HG03457 (cell line): ENCODE measurements around the gene TMEM238.
A peak's percentile ranks its signal among the peaks of the same experiment; 100 is the strongest.
"Not testable (repeated sequence)": the region's sequence is repeated elsewhere in the genome, so short reads cannot be mapped to it uniquely, and the experiment has no call there.

ENCODE experiments used
- ATAC-seq: cut with Tn5 transposase; IDR thresholded peaks from one replicate; pipeline ENCODE4 v1.9.1; 2021; ENCODE audit warnings: moderate number of reproducible peaks; ENCODE audit not compliant: unreplicated experiment

TMEM238 gene

DNA sequence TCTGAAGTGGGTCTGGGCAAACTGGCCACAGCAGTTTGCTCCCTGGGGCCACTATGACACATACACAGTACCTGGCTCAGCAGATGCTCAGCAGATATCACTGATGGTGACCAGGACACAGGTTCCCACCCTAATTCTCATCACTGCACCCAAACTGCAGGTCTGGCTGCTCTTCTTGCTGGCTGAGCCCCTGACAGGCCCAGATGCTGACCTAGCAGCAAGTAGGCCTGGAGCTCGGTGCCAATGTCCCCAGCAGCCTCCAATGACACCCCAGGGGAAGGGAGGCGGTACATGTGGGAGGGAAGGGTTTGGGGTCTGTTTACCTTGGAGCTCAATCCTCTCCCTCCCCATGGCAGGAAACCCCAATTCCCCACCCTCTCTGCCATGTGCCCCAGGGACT, 18.4 kb upstream of the TMEM238 start:
- no peak for ATAC-seq

DNA sequence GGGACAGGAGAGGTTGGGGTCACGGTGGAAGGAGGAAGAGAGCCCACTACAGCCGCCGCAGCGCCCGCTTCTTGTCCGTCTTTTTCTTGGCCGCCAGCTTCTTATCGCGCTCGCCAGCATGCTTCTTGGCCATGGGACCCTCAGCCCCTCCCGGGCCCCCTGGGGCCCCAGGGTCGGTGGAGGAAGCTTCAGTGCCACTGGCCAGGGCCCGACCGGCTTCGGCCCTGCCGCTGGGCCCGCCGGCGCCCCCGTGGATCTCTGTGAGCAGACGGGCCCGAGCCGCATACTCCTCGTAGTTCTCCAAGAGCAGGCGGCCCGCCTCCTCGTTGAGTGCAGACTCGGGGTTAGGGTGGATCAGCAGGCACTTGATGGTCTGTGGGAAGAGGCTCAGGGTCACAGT, 17.3 kb upstream of the TMEM238 start:
- ATAC-seq, result not testable (repeated sequence)

DNA sequence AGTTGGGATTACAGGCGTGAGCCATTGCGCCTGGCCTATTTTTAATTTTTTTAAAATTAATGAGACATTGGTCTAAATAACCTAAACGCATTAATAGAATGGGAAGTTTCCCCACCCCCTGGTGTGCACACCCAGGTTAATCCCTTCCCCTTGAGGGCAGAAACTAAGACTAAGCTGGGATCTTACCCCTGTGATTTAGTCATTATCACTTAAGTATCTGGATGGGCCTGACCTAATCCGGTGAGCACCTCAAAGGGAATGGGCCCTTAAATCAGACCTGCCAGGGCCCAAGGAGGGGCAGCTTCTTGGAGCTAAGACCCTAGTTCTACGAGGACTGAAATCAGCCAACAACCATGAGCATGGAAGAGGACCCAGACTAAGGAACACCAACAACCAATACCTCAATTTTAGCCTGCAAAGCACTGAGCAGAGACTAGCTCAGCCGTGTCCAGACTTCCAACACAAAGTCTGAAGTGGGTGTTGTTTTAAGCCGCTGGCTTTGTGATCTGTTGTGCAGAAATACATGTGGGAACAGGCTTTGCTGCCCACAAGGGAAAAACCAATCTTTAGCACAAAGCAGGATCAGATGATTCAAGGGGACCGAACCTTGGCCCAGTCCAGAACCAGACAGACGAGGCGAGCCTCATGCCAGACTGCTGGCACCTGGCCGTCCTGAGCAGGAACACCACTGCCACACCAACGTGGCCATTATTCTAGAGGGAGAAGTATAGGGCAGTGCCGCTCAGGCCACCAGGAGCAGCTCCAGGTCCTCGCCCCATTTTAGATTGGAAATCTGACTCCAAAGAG, 16.4 kb upstream of the TMEM238 start:
- ATAC-seq, result no peak

DNA sequence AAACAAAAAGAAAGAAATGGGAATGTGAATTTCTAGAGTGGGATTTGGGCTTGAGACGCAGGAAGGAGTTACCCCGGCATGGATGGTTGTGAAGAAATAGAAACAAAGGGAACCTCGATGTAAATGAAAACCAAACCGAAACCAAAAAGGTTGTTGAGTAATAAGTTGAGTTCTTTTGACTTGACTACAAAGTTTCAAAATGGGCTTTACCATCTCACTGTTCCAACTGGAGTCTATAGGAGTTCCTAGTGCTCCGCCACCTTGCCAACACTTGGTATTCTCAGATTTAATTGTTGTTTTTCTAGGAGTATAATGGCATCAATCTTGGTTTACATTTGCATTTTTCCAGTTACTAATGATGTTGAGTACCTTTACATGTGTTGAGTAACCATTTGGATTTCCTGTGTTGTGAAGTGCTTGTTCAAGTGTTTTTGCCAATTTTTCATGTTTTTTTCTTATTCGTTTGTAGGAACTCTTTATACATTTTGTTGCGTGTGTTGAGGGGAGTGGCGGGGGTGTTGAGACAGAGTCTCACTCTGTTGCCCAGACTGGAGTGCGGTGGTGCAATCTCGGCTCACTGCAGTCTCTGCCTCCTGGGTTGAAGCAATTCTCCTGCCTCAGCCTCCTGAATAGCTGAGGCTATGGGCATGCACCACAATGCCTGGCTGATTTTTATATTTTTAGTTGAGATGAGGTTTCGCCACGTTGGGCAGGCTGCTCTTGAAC, 14.3 kb upstream of the TMEM238 start:
- ATAC-seq, result no peak

DNA sequence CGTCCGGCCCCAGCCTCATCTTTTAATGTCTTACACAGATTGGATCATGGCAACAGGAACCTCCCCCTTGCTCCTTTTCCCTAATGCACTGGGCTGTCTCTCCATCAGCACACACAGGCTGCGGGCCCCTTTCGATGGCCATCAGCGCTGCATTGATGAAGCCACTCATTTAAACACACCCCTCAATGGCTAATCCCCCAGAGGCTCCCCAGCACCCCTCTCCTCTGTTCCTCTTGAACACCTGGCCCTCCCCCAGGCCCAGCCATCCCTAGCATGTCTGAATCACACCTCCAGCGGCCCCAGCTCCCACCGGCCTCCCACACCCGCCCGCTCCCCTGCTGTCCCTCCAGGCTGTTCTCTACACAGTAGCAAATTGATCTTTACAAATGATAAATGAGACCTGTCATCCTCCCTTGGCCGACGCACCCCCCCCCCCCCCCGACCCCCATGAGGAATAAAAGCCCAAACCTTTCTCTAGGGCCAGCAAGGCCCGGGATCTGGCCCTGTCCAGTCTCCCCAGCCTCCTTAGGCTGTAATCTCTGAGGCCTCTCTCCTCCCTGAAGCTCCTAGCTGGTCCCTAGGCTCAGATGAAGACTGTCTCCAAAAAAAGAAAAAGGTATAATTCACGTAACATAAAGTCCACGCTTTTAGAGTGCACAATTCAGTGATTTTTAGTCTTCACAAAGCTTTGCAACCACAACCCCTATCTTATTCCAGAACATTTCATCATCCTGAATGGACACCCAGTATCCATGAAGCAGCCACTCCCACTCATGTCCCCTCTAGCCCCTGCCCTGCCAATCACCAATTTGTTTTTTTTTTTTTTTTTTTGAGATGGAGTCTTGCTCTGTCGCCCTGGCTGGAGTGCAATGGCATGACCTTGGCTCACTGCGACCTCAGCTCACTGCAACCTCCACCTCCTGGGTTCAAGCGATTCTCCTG, 9.0 kb upstream of the TMEM238 start:
- ATAC-seq, result no peak

DNA sequence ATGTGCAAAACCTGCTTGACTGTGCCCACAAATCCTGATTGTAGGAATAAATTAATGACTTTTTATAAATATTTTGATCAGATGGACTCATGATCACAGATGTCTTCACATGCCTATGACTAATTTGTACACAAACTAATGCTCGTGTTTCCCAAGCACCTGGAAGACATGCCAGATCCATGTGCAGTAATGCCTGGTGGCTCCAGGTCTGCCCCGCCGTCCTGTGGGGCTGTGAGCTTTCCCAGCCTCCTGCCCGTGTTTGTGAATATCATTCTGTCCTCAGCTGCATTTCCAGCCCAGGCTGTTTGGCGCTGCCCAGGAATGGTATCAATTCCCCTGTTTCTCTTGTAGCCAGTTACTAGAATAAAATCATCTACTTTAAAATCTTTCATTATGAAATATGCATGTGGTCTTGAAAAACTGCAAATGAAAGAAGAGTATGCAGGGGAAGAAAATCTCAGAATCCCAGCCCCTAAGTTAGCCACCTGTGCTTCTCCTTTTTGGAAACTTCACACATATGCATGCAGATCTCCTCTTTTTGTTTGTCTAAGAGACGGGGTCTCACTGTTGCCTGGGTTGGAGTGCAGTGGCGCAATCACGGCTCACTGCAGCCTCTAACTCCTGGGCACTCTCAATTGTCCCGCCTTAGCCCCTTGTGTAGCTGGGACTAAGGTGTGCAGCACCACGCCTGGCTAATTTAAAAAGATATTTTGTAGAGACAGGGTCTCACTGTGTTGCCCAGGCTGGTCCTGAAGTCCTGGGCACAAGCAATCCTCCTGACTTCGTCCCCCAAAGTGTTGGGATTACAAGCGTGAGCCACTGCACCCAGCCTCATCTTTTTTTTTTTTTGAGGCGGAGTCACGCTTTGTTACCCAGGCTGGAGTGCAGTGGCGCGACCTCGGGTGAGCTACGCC, 7.9 kb upstream of the TMEM238 start:
- ATAC-seq, result no peak

DNA sequence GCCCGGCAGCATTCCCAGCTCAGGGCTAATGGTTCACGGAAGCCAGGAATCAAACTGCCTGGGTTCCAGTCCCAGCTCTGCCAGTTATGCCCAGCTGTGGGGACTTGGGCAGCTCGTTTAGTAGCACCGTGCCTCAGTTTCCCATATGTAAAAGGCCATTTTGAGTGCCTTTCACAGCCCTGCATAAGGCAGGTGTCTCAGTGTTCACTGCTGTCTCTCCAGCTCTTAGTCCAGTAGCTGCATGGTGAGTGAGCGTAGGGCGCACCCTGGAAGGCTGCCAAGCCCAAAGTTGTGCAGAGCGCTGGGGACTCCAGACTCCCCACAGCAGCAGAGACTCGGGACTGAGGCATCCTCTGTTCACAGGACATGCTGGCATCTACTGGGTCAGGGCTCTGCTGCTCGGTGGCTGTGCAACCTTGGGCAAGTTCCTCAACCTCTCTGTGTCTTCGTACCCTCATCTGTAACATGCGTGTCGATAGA, 7.1 kb upstream of the TMEM238 start:
- ATAC-seq, result no peak

DNA sequence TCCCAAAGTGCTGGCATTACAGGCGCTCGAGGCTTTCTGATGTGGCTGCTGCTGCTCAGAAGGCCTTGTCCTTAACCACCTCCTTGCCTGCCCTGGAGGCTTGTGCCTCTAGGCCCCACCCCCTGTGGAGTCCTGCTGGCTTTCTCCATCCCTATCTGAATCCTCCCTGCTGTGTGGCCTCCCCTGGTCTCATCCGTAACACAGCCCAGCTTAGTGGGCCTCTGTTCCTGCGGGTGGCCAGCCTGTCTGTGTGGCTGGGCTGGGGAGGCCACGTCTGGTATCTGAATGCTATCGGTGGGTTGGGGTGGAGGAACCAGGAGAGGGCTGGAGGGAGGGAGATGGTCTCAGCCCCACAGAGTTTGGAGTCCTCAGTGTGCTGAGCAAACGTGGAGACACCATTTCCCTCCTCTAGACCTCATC, 6.4 kb upstream of the TMEM238 start:
- no peak for ATAC-seq

DNA sequence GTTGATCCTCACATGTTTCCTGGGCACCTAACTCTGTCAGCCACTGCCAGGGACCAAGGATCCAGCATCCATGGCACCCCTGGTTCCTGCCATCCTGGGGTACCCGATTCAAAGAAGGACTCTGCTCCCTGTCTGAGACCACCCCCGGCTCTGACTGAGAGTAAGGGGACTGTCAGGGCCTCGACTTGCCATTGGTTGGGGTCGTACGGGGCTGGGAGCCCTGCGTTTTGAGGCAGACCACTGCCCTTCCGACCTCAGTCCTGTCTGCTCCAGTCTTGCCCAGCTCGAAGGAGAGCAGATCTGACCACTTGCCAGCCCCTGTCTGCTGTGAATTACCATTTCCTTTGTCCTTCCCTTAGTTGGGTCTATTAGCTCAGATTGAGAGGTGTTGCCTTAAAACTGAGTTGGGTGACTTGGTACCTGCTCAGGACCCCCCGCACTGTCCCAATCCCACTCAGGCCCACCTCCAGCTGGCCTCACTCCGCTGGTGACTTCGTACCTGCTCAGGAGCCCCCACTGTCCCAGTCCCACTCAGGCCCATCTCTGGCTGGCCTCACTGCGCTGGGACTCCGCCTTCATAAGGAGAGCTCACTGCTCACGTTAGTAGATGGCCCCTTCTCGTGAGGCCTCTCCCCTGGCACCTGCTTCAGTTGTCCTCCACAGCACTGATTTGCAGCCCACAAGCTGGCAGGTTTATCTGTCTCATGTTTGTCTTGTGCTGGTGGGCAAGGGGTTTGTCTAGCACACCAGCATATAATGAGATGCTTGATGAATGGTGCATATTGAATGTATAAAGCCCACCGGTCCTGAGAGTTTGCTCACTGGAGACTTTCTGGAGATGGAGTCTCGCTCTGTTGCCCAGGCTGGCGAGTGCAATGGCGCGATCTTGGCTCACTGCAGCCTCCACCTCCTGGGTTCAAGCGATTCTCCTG, 5.6 kb upstream of the TMEM238 start:
- ATAC-seq, result no peak

DNA sequence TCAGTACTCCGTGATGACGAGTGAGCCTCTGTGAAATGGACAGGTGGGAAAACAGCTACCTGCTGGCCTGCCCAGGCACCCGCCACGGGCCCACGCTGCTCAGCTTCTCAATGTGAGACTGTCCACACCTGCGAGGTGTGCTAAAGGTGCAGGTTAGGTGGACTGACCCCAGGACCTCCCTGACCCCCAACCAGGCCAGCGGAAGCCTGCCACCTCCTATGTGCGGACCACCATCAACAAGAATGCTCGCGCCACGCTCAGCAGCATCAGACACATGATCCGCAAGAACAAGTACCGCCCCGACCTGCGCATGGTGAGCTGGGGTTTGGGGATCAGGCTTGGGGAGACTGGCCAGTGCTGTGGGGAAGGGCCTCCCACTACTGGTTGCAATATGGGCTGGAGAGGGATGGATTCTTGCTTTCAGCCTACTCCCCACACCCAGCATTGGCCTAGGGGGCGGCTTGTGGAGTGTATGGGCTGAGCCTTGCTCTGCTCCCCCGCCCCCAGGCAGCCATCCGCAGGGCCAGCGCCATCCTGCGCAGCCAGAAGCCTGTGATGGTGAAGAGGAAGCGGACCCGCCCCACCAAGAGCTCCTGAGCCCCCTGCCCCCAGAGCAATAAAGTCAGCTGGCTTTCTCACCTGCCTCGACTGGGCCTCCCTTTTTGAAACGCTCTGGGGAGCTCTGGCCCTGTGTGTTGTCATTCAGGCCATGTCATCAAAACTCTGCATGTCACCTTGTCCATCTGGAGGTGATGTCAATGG, 3.8 kb upstream of the TMEM238 start:
- ATAC-seq, result no peak

DNA sequence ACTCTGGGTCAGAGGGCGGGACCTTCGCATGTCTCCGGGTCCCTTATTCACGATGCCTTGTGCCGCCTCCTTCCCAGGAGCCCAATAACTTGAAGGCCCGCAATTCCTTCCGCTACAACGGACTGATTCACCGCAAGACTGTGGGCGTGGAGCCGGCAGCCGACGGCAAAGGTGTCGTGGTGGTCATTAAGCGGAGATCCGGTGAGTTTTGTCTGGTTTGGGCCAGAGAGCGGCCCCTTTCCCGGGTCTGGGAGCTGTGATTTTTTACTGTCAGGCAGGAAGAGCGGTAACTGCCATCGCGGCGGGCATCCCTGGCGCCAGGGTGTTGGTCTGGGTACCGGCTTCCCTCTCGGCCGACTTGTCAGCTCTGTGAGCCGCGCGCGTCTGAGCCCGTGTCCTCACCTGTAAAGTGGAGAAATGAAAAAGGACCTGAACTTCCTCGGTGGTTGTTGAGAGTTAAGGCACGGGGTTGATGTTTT, 2.4 kb upstream of the TMEM238 start:
- no peak for ATAC-seq

DNA sequence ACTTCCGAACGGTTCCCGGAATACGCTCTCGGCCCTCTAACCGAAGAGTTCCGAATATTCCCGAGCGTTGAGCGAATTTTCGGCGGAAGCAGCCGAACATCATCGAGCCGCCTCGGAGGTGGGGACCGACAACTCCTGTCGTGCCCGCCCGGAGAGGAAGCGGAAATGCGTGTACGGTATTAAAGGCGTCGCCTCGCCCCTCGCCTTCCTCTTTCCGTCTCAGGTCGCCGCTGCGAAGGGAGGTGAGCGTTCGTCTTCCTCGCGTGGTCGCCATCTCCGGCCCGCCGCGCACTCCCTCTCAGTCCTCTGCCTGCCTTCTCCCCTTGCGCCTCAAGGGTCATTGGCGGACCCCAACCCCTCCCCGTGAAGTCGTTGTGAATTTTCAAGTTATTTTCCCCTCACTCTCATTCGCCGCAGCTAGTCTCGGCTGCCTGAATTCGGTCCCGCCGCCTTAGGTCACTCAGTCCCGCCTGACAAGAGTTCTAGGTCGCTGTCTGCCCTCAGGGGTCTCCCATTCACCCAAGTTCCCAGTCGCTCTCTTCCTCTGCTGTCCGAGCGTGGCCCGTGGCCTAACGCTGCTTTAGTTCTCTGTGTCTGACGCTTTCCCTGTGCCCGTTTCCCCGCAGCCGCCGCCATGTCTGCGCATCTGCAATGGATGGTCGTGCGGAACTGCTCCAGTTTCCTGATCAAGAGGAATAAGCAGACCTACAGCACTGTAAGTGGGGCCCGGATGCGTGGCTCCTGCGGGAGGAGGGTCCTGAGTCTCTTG, 1.8 kb upstream of the TMEM238 start, which contains the start of gene RPL28:
Gene RPL28 (plus strand): TSS at position 209 of the 769 bp plus-strand sequence. CDS start 426 bp downstream, at position 635.
- peak; percentile 53 for ATAC-seq

DNA sequence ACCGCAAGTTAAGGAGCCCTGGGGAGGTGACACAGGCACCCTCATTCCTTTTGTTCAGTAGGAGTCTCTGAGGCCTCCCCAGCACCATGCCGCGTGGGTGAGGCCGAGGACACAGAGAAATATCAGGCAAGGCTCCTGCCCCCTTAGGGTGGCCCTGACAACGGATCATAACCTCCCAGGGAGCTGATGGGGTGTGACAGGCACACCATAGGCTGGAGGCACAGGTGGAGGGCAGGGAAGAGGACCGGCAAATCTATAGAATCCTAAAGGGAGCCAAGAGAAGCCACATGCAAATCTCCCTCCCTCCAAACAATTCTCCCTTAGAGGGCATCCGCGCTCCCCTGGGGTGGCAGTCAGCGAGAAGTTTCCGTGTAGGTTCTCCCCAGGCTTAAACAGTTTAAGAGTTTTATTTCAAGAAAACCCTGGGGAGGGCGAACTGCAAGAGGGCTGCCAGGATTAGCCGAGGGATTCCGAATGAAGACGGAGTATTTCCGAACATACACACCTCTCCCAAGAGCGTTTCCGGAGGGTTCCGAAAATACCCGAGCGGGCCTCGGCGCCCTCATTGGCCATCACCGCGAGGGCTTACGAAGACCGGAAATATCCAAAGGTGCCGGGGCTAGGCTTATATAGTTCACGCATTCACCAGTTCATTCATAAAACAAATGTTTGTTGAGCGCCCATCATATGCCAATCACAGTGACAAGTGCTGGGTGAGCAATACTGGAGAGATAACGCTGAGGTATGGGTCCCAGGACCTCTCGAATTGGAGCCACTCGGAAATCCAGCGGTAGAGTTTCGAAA, 1.0 kb upstream of the TMEM238 start:
- ATAC-seq, result peak; percentile 36

DNA sequence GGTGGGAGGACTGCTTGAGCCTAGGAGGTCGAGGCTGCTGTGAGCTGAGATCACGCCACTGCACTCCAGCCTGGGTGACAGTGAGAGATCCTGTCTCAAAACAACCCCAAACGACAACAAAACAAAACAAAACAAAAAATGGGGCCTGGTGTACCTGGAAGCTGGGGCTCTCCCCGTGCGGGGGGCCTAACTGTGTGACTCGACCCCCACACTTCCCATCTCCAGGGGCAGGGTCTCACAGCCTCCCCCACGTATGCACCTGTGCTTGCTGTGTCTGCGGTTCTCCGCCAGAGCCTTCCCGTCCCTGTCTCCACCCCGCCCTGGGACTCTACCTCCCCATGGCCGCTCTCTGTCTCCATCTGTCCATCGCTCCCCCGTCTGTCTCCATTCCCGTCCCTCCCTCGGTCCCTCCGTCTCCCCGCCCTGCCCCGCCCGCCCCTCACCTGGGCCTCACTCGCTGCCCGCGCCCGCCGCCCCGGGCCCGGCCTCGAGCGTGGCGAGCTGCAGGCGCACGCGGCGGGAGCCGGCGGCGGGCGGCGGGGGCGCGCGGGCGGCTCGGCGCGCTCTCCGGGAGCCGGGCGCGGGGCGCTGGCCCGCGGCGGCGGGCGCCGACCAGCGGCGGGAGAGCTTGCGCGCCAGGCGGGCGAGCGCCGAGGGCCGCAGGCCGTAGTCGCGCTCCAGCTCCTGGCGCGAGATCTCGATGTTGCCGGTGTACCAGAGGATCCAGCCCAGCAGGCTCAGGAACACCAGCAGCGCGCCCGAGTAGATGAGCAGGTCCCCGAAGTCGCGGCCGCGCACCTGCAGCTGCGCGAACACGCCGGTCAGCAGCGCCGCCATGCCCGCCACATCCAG, 587 bp downstream of the TMEM238 start:
- ATAC-seq, result no peak

DNA sequence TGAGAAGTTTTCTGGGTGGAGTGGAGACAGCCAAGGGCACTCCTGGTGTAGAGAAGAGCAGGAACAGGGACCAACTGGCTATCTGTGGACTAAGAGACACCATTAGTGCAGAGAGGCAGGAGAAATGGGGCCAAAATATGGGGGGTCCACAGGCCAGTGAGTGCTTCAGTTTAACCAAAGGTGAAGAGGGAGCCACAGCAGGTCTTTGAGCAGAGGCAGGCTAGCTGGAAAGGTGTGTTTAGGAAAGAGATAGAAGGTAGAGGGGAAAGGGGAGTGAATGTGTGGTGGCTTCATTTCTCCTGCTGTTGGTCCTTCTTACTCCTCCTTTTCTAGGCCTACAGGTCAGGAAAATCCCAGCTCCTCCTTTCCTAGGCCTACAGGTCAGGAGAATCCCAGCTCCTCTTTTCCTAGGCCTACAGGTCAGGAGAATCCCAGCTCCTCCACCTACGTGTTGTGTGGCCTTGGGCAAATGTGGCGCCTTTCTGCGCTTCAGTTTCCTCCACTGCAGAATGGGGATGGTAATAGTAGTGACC, 1.5 kb downstream of the TMEM238 start:
- ATAC-seq, result no peak
